IMR-90 (cell line): Measurements from ENCODE around the gene SH2D4B. TPM values are rescaled to one million over a fixed set of nuclear protein-coding genes. Genes with fewer than 3 reads are reported as not detected.

Experiments
- ATAC-seq: fragments of 200-7000 bp; cut with Tn5 transposase; 2 replicates; pipeline ENCODE4 v1.9.1; 2020; ENCODE audit warnings: low read depth, mild to moderate bottlenecking, moderate library complexity
- BruUV-seq: library from RNA; stranded (reverse); fragments of 400-500 nt; replicated peaks from 2 replicates; lab custom pipeline; 2021; lab: Mats Ljungman, UMichigan
- CTCF ChIA-PET: fragments of 300-600 bp; formaldehyde crosslinking; extraction: SDS; loops from one replicate; lab custom pipeline; 2021; ENCODE audit warnings: antibody characterized with exemption; lab: Yijun Ruan, JAX
- POLR2A ChIA-PET: fragments of 300-600 bp; sonication (Branson Sonifier 250); formaldehyde crosslinking; loops from one replicate; lab custom pipeline; 2022; ENCODE audit warnings: antibody characterized with exemption; ENCODE audit not compliant: unreplicated experiment; lab: Charles Lee
- DNase-seq: peaks from one replicate; pipeline ENCODE4 v3.0.0; 2013
- H2AFZ ChIP-seq: replicated peaks from 2 replicates; pipeline ENCODE3; 2013; ENCODE audit warnings: low read length, mild to moderate bottlenecking; ENCODE audit not compliant: poor library complexity
- H2AK5ac ChIP-seq: 2 replicates; pipeline ENCODE4 v1.6.1; 2013; ENCODE audit warnings: low read depth, low read length, inconsistent platforms
- H2AK9ac ChIP-seq: replicated peaks from 2 replicates; pipeline ENCODE3; 2013; ENCODE audit warnings: mild to moderate bottlenecking, low read depth, low read length, moderate library complexity; ENCODE audit not compliant: poor library complexity
- H2BK120ac ChIP-seq: 2 replicates; pipeline ENCODE4 v1.6.1; 2013; ENCODE audit warnings: low read depth, low read length, inconsistent platforms
- H2BK15ac ChIP-seq: 3 replicates; pipeline ENCODE4 v1.6.1; 2013; ENCODE audit warnings: low read depth, low read length, inconsistent platforms
- H2BK20ac ChIP-seq: 2 replicates; pipeline ENCODE4 v1.6.1; 2013; ENCODE audit warnings: low read depth, mild to moderate bottlenecking, inconsistent platforms, low read length, moderate library complexity
- H2BK5ac ChIP-seq: 2 replicates; pipeline ENCODE4 v1.6.1; 2013; ENCODE audit warnings: mild to moderate bottlenecking, low read depth, low read length, inconsistent platforms; ENCODE audit not compliant: poor library complexity, severe bottlenecking
- H3K14ac ChIP-seq: replicated peaks from 2 replicates; pipeline ENCODE4 v1.6.1; 2013; ENCODE audit warnings: low read depth, low read length, inconsistent platforms
- H3K18ac ChIP-seq: 2 replicates; pipeline ENCODE4 v1.6.1; 2013; ENCODE audit warnings: low read depth, low read length, control low read depth
- H3K23ac ChIP-seq: 2 replicates; pipeline ENCODE4 v1.6.1; 2013; ENCODE audit warnings: low read depth, low read length, inconsistent platforms
- H3K27ac ChIP-seq: 2 replicates; pipeline ENCODE4 v1.5.1; 2013; ENCODE audit warnings: mild to moderate bottlenecking, control low read depth, low read length; ENCODE audit not compliant: insufficient read depth
- H3K27me3 ChIP-seq: 2 replicates; pipeline ENCODE4 v1.6.1; 2013; ENCODE audit warnings: low read length; ENCODE audit not compliant: control insufficient read depth, insufficient read depth
- H3K36me3 ChIP-seq: 2 replicates; pipeline ENCODE4 v1.6.1; 2013; ENCODE audit warnings: low read length, mixed read lengths; ENCODE audit not compliant: control insufficient read depth, insufficient read depth
- H3K4ac ChIP-seq: 2 replicates; pipeline ENCODE4 v1.6.1; 2013; ENCODE audit warnings: low read depth, low read length, inconsistent platforms
- H3K4me1 ChIP-seq: 2 replicates; pipeline ENCODE4 v1.6.1; 2013; ENCODE audit warnings: low read length, mixed read lengths; ENCODE audit not compliant: control insufficient read depth, insufficient read depth
- H3K4me2 ChIP-seq: 2 replicates; pipeline ENCODE4 v1.6.1; 2013; ENCODE audit warnings: low read depth, mild to moderate bottlenecking, control low read depth, low read length, moderate library complexity
- H3K4me3 ChIP-seq: 2 replicates; pipeline ENCODE4 v1.5.1; 2013; ENCODE audit warnings: low read depth, mild to moderate bottlenecking, control low read depth, low read length, moderate library complexity; ENCODE audit not compliant: insufficient read depth
- H3K56ac ChIP-seq: 2 replicates; pipeline ENCODE4 v1.6.1; 2013; ENCODE audit warnings: low read length, inconsistent platforms; ENCODE audit not compliant: insufficient read depth; ENCODE audit errors: extremely low read depth
- H3K79me1 ChIP-seq, 2 experiments: 2 replicates each; pipeline ENCODE4 v1.6.1; 2013; ENCODE audit warnings: low read length in 2 of 2, inconsistent platforms in 1 of 2, low read depth in 1 of 2
- H3K9ac ChIP-seq: 2 replicates; pipeline ENCODE4 v1.6.1; 2013; ENCODE audit warnings: low read depth, low read length, control low read depth
- H3K9me1 ChIP-seq: 2 replicates; pipeline ENCODE4 v1.6.1; 2013; ENCODE audit warnings: low read length, inconsistent platforms; ENCODE audit not compliant: insufficient read depth
- H3K9me3 ChIP-seq: 2 replicates; pipeline ENCODE4 v1.6.1; 2013; ENCODE audit warnings: low read length; ENCODE audit not compliant: control insufficient read depth, insufficient read depth
- H4K20me1 ChIP-seq: 2 replicates; pipeline ENCODE4 v1.6.1; 2013; ENCODE audit warnings: low read length, inconsistent platforms; ENCODE audit not compliant: insufficient read depth
- H4K5ac ChIP-seq: 2 replicates; pipeline ENCODE4 v1.6.1; 2013; ENCODE audit warnings: mild to moderate bottlenecking, low read depth, low read length, control low read depth
- H4K8ac ChIP-seq, 2 experiments: 2 replicates each; pipeline ENCODE4 v1.6.1; 2013; ENCODE audit warnings: low read depth in 2 of 2, low read length in 2 of 2, control low read depth in 1 of 2, inconsistent platforms in 1 of 2
- H4K91ac ChIP-seq: 2 replicates; pipeline ENCODE4 v1.6.1; 2013; ENCODE audit warnings: low read depth, low read length, inconsistent platforms; ENCODE audit not compliant: insufficient read depth
- BHLHE40 ChIP-seq: fragments of 150-350 bp; IDR thresholded peaks from 2 replicates; pipeline ENCODE4 v1.6.1; 2016; ENCODE audit warnings: mild to moderate bottlenecking, low read depth, low read length
- CHD1 ChIP-seq: IDR thresholded peaks from 2 replicates; pipeline ENCODE4 v1.6.1; 2012; ENCODE audit warnings: low read depth, low read length, improper control_type of control experiment
- ELK1 ChIP-seq: fragments of 150-350 bp; IDR thresholded peaks from 2 replicates; pipeline ENCODE4 v1.6.1; 2016; ENCODE audit warnings: low read depth, mild to moderate bottlenecking, low read length, moderate library complexity, borderline replicate concordance
- FOS ChIP-seq: fragments of 150-350 bp; IDR thresholded peaks from 2 replicates; pipeline ENCODE4 v1.6.1; 2016; ENCODE audit warnings: low read depth, low read length
- MAFK ChIP-seq: IDR thresholded peaks from 2 replicates; pipeline ENCODE4 v1.6.1; 2012; ENCODE audit warnings: low read depth, low read length, improper control_type of control experiment
- MAZ ChIP-seq: IDR thresholded peaks from 2 replicates; pipeline ENCODE4 v1.6.1; 2012; ENCODE audit warnings: low read depth, mild to moderate bottlenecking, low read length, improper control_type of control experiment, moderate library complexity, borderline replicate concordance
- MXI1 ChIP-seq: IDR thresholded peaks from 2 replicates; pipeline ENCODE4 v1.6.1; 2012; ENCODE audit warnings: low read depth, mild to moderate bottlenecking, low read length, moderate library complexity, borderline replicate concordance
- NFE2L2 ChIP-seq: fragments of 150-350 bp; IDR thresholded peaks from 2 replicates; pipeline ENCODE4 v1.6.1; 2016; ENCODE audit warnings: low read depth, mild to moderate bottlenecking, low read length
- POLR2A ChIP-seq: IDR thresholded peaks from 2 replicates; pipeline ENCODE4 v1.6.1; 2012; ENCODE audit warnings: mild to moderate bottlenecking, low read depth, low read length
- RAD21 ChIP-seq: IDR thresholded peaks from 2 replicates; pipeline ENCODE4 v1.6.1; 2012; ENCODE audit warnings: low read length, improper control_type of control experiment
- RCOR1 ChIP-seq: IDR thresholded peaks from 2 replicates; pipeline ENCODE4 v1.6.1; 2012; ENCODE audit warnings: mild to moderate bottlenecking, low read length, improper control_type of control experiment; ENCODE audit not compliant: insufficient replicate concordance
- SMC3 ChIP-seq: fragments of 150-350 bp; IDR thresholded peaks from 2 replicates; pipeline ENCODE4 v1.6.1; 2016; ENCODE audit warnings: low read depth, mild to moderate bottlenecking, antibody characterized with exemption, low read length, moderate library complexity
- USF2 ChIP-seq: fragments of 150-350 bp; IDR thresholded peaks from 2 replicates; pipeline ENCODE4 v1.6.1; 2017; ENCODE audit warnings: mild to moderate bottlenecking, antibody characterized with exemption, low read length, low read depth
- WGBS, 2 experiments: methylation state at CpG; one replicate each; pipeline versions ENCODE4 v1.1.5 to v1.1.7; 2013; ENCODE audit warnings: missing lambda C conversion rate in 2 of 2; ENCODE audit not compliant: insufficient read length in 1 of 2; ENCODE audit errors: extremely low coverage in 2 of 2; 5-methylcytosine and 5-hydroxymethylcytosine counted together
- dilution Hi-C: fragments of 300-500 bp; cut with HindIII; formaldehyde crosslinking; loops from one replicate; pipeline ENCODE4 v1.14.3; 2018; ENCODE audit warnings: low sequenced_read_pairs; ENCODE audit not compliant: unreplicated experiment
- in situ Hi-C: fragments of 300-500 bp; cut with MboI; formaldehyde crosslinking; loops from 3 replicates; pipeline ENCODE4 v1.14.3; 2019; ENCODE audit warnings: low sequenced_read_pairs, inconsistent platforms, mixed read lengths
- intact Hi-C: fragments of 100-400 bp; cut with micrococcal nuclease; formaldehyde crosslinking; loops from 2 replicates; pipeline ENCODE4 v1.10.0; 2022
- polyA plus RNA-seq, 3 experiments: library from polyadenylated mRNA; depleted of rRNA; stranded (reverse); fragments of >200 nt; gene quantifications; 2 replicates each; pipeline ENCODE4 v1.2.3, GENCODE V29; 2012; ENCODE audit warnings: low replicate concordance in 1 of 3
- total RNA-seq: library from RNA; depleted of rRNA; stranded (reverse); fragments of >200 nt; gene quantifications from 2 replicates; pipeline ENCODE4 v1.2.3, GENCODE V29; 2012

Gene SH2D4B
- total and polyA plus RNA-seq, 2 of the 4 experiments (the other 2 are of a cell fraction), result not detected

- H3K14ac ChIP-seq, result no peak overlapping the region
- no peak overlapping the region for H3K56ac ChIP-seq
- TF ChIP-seq MXI1, result no peak
- TF ChIP-seq BHLHE40, result no peak
- TF ChIP-seq POLR2A, result no peak
- TF ChIP-seq FOS, result no peak
- no peak for TF ChIP-seq SMC3
- no peak for TF ChIP-seq MAFK
- no peak for TF ChIP-seq CHD1
- no peak for TF ChIP-seq RCOR1
- no peak for TF ChIP-seq MAZ
- no peak for TF ChIP-seq RAD21
- TF ChIP-seq NFE2L2, result no peak
- no peak for TF ChIP-seq ELK1
- TF ChIP-seq USF2, result no peak
- no peak overlapping the region for H3K4me2 ChIP-seq
- H4K8ac ChIP-seq, result no peak overlapping the region
- H2AK5ac ChIP-seq, result no peak overlapping the region
- H3K36me3 ChIP-seq, result no peaks in the 10 kb centered on the region
- no peaks in the 10 kb centered on the region for H3K4me1 ChIP-seq
- no peak overlapping the region for H3K23ac ChIP-seq
- H2BK20ac ChIP-seq, result no peak overlapping the region
- no peak overlapping the region for H3K4ac ChIP-seq
- H4K5ac ChIP-seq, result no peak overlapping the region
- 60% methylated on average over 1 of the region's 3 CpGs; no CpG with 5 or more reads in 1 of the 2 experiments for WGBS, 2 experiments
- in situ Hi-C loops, result no loop called here
- ATAC-seq (no peak), DNase-seq (no peak)
- ChIA-PET POLR2A (no interaction called here), CTCF (interaction anchor here (1.1 kb wide), 1 partner anchor 8 kb away, joined by 6 read pairs; no protein-coding TSS in a partner anchor)
- H3K4me3 ChIP-seq, result no peak overlapping the region
- no peak overlapping the region for H3K9ac ChIP-seq
- no peaks in the 10 kb centered on the region for H3K9me3 ChIP-seq
- no peak overlapping the region for H2AFZ ChIP-seq
- no peak overlapping the region for H3K27ac ChIP-seq
- no peak overlapping the region for H2BK15ac ChIP-seq
- H4K20me1 ChIP-seq, result no peaks in the 10 kb centered on the region
- no peaks in the 10 kb centered on the region for H3K9me1 ChIP-seq
- no peaks in the 10 kb centered on the region for H3K27me3 ChIP-seq
- dilution Hi-C loops, result no loop called here
- no peak overlapping the region for H2BK5ac ChIP-seq
- H2AK9ac ChIP-seq, result no peak overlapping the region
- intact Hi-C loops, result no loop called here
- no peak overlapping the region for H2BK120ac ChIP-seq
- H3K18ac ChIP-seq, result no peak overlapping the region
- H4K91ac ChIP-seq, result no peak overlapping the region
- BruUV-seq, result no TSS peak
- no peaks in the 10 kb centered on the region for H3K79me1 ChIP-seq
These were observed 134.9 kb downstream of the SH2D4B start for GRCh38 chr10:80672613-80673012.
